ENCODE data around the gene ISL1.

Gene ISL1

DNA sequence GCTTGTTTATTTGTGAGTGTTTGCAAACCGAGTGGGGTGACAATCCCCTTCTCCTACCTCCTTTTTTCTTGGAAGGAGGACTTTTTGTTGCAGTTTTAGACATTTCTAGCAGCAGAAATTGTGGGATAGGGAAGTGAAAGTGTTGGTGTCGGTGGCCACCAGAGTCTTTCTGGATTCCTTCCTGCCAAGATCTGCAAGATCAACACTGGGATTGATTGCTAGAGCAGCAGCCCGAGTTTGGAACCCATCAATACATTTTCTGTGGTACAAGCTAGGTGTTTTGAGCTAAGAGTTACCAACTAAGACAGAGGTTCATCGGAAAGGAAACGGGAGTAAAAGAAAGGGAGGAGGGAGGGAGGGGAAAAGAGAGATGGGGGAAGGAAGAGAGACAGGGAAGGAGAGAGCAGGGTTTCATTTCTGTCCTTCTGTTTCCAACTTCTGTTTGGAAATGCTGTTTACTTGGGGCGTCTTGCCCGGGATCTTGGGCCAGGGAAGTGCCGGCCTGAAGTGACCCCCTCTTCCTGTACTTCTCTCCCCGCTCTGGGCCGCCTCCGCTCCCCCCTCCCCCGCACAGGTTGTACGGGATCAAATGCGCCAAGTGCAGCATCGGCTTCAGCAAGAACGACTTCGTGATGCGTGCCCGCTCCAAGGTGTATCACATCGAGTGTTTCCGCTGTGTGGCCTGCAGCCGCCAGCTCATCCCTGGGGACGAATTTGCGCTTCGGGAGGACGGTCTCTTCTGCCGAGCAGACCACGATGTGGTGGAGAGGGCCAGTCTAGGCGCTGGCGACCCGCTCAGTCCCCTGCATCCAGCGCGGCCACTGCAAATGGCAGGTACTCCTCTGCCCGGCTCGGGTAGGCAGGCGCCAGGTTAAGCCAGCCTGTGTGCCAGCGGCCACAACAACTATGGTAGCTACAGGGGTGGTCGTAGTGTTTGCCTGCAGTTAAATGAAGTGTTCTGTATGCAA is 4.0 kb downstream of the ISL1 start:
- no peak for DNase-seq (ENCODE audit: low spot score)

DNA sequence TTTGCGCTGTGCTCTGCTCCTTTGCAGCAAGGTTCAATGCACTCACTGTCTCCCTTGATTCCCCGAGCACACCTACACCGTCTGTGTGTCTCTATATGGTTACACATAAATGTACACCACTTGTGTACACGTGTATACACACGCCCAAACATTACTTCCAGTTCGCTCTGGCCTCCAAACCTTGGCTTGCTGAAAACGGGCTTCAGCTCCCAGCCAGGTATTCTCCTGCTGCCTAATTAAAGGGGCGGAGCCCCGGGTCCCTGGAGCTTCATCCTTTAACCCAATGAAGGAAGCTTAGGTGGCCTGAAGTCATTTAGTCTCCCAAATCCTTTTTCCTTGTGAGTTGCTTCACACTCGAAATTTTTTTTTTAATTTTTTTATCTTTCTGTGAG is 4.6 kb downstream of the ISL1 start:
- no peak for DNase-seq (ENCODE audit: low spot score)

- no peak for DNase-seq (ENCODE audit: low spot score)
Measured at GRCh38 chr5:51388488-51389287, 5.4 kb downstream of the ISL1 start.

DNA sequence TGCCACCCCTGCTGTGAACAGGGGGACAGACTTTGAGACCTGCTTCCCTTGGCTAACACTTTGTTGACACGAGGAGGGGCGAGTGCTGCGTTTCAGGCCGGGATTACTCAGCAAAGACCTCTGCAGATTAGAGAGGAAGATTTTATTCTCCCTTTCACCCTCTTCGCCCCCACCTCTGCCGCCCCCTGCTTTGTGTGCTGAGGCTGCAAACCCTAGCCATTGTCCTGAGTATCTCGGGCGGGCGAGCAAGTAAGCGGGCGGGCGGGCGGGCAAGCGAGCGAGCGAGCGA is 6.0 kb downstream of the ISL1 start:
- DNase-seq (ENCODE audit: low spot score): no peak

DNA sequence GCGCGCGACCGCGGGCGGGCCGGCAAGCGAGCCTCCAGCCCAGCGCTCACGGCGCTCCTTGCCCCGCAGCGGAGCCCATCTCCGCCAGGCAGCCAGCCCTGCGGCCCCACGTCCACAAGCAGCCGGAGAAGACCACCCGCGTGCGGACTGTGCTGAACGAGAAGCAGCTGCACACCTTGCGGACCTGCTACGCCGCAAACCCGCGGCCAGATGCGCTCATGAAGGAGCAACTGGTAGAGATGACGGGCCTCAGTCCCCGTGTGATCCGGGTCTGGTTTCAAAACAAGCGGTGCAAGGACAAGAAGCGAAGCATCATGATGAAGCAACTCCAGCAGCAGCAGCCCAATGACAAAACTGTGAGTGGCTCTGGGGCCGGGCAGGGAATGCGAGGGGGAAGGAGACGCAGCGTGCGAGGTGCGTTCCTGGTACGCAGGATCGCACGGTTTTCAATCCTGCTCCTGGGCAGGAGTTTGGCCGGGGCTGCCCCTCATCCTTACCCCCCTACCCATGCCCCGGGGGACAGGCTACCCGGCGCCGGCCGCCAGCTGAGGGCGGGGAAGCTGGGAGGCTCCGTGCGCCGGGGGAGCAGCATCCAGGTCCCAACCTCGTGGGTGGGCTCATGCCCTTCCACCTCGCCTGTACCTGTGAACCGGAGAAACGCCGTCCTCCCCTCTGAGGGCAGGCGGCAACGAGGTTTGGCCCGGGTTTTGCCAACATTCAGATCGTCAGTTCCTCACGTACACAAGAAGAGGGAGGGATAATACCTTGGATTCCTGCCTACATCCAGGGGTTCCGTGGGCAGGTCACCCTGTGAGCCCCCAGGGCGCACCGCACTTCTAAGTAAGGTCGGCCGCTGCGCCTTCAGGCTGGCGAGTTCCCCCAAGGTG is 6.6 kb downstream of the ISL1 start:
- DNase-seq (ENCODE audit: low spot score): no peak

GRCh38 chr5:51391175-51391574 is 7.9 kb downstream of the ISL1 start:
- DNase-seq (ENCODE audit: low spot score): no peak

DNA sequence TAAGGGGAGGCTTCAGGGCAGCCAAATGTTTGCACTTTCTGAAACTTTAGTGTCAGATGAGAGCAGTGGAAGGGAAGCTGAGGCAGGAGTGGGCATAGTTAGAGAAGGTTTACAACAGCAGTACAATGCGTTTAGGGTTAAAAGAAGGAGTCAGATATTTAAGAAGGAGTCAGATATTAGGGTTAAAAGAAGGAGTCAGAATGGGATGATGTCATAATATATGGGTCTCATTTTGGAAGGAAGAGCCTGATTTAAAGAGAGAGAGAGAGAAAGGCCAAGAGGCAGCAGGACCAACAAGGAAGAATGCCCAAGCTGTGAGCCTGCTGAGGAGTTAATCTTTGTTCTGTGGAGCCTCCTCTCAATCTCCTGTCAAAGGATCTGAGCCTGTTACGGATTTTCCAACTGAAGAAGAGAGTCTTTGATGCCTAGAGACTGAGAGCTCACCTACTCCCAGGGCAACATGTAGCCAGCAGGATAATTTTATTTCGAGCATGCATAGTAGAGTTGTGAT is 9.5 kb downstream of the ISL1 start:
- no peak for DNase-seq (ENCODE audit: low spot score)

- DNase-seq (ENCODE audit: low spot score): no peak
Measured at GRCh38 chr5:51394609-51395008, 11.4 kb downstream of the ISL1 start.

DNA sequence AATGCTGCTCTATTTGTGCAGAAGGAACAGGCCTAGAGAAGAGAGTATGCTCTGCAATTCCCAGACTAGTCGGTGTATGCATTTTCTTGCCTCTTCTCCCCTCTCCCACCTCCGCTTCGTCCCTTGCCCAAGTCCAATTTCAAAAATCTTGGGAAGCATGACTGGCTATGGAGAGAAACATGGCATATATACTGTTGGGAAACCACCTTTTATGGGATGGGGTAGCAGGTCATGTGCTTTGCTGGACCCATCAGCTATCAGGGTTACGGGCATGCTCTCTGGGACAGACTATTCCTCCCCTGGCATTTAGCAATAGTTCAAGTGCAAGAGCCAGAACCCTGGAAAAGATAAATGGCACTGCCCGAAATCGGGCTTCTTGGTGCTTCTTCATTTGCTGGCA is 12.0 kb downstream of the ISL1 start:
- DNase-seq (ENCODE audit: low spot score): no peak

- no peak for DNase-seq (ENCODE audit: low spot score)
Measured at GRCh38 chr5:51395666-51396356, 12.6 kb downstream of the ISL1 start.

DNA sequence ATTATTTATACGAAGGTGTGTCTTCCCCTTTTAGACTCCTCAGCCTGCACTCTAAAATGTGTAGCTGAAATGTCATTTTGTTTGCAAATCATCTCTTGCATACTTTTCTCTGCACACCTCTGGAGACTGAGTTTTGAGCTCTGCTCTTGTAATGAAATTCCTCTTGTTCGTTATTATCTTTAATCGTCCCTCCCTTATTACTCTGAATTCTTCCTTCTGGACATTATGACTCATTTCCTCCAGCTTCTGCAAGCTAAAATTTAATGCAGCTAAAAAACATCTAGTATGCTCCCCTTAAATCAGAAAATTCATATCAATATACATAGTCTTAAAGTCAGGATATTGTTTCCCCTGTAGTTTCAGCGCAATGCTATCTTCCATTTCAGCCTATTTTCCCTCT is 13.5 kb downstream of the ISL1 start:
- DNase-seq (ENCODE audit: low spot score): no peak

DNA sequence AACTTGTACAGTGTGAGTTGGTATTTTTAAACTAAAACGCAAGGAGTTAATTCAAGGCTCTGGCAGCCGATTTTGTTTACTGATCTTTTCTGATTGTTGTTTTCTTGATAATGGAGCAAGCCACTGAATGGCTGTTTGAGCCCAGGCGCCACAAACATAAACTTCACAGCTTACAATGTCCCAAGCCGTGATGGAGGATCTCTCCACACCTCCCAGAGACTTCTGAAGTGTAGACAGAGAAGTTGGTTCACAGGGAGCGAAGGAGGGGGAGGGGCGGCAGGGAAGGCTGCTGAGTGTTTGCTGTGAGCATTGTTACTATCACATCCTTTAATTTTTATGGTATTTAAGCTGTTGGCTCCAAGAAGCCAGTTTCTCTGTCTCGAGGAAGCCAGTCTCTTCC is 14.7 kb downstream of the ISL1 start:
- DNase-seq (ENCODE audit: low spot score): no peak

DNA sequence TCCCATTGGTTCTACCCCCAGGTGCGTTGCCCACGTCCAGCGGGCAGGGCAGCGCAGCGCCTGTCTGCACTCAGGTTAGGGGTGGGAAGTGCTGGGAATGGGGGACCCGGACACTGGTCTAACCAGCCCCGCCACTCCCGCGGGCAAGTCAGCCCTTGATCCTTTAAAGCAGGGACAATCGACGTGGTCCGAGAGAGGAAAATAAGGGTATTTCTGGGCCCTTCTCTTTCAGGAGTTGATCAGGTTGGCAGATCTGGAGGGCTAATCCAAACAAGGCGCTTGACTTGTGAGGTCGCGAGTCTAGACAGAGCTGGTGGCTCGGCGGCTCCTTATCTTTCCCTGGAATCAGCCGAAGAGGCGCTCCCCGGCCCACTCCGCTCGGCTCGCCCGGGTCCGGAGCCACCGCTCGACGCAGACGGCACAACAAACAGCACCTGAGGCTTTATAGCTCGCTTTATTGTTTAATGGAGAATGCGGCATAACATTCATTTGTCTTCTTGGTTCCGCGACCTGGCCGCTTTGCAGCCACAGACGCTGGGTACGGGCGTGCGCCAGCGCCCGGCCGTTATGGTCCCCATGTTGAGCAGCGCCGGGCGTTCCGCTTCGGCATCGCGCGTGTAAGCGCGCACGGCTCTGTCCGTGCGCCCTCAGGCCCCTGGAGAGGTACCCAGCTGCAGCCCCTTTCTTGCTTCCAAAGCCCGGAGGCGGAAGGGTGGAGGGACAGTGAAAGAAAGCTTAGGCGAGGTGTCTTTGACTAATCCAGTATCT is 15.8 kb downstream of the ISL1 start:
- DNase-seq (ENCODE audit: low spot score): no peak

- DNase-seq (ENCODE audit: low spot score): no peak
Measured at GRCh38 chr5:51399643-51400006, 16.4 kb downstream of the ISL1 start.

DNA sequence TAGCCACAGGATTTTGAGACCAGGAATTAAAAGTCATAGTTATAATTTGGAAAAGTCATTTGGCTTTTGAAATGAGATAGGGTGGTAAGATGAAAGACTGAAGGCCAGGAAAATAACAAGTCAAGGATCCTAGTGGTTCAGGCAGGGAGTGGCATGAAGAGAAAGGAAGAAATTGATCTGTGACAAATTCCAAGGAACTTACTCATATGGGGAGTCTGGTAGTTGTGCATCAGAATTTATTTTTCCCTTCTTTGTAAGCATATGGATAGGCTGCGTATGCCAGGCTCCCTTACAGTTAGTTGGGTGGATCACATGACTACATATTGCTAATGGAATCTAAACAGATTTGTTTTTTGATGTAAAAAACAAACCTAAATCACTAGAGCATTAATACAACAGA is 21.0 kb downstream of the ISL1 start:
- DNase-seq (ENCODE audit: low spot score): no peak

GRCh38 chr5:51411921-51412325 is 28.7 kb downstream of the ISL1 start:
- DNase-seq (ENCODE audit: low spot score): no peak

- no peak for DNase-seq (ENCODE audit: low spot score)
Measured at GRCh38 chr5:51414516-51414915, 31.3 kb downstream of the ISL1 start.

DNA sequence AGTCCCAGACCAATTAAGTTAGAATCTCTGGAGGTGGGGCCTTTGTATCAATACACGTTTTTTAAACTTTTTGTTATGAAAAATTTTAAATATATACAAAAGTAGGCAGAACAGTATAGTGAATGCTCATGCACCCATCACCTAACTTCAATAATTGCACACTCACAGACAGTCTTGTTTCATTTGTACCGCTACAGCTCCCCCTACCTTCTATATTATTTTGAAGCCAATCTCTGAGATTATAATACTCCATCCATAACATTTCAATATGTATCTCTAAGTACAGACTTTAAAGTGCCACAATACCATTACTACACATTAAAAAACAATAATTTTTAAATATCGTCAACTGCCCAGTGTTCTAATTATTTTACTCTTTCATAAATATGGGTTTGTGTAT is 32.9 kb downstream of the ISL1 start:
- DNase-seq (ENCODE audit: low spot score): no peak

DNA sequence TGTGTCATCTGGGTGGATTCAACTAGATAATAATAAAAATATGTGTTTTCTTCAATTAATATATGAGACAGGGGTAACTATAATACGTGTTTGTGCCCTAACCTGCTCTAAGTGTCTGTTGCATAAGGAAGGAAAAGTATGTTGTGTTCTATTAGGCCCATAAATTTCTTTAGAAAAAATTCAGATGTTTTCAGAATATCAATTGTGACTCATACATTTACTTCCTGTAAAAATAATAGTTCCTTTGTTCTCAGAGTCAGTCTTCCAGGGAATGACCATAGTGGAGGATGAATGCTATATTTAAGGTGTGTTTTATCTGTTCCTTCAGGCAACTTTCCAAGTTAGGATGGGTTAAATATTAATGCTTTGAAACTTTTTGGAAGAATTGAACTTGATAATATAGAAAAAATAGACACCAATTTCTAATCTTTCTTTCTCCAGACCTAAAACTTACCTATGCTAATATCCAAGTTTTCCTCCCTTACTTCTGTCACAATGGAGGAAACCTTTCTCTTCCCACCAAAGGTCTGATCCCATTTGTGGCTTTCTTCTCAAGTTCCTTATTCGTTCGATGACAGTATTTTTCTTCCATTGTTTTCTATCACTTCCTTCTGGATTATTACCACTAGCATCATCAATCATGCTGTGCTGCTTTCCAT is 49.9 kb downstream of the ISL1 start:
- no peak for DNase-seq (ENCODE audit: low spot score)

DNA sequence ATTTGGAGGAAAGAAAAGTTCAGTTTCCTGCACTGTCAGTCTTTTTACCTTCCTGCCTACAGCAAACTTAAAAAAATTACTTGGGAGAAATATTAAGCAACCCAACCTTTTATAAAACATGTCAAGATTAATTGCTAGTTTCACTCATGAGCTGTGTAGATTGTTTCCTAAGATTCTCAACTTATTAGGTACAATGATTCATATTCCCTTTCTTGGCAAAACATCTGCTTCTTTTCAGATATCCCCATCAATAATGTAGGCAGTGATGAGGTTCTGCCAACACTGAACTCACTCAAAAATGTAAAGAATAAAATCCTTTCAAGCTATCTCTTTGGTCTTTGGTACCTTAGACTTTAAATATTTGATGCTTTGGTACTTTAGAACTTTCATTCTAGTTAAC is 56.0 kb downstream of the ISL1 start:
- no peak for DNase-seq (ENCODE audit: low spot score)

Data from putamen (tissue), 1 donor.